CD4-positive, CD25-positive, alpha-beta regulatory T cell (primary cell): ENCODE results near the gene FAM13A. TPM values are rescaled to one million over a fixed set of nuclear protein-coding genes. Genes with fewer than 3 reads are reported as not detected.
A peak's percentile ranks its signal among the peaks of the same experiment; 100 is the strongest.

Source experiments
- ATAC-seq, 2 donors: fragments of 150-1000 bp; cut with Tn5 transposase; one replicate each; pipeline ENCODE4 v1.10.0; 2021; ENCODE audit warnings: low read depth in 2 of 2, moderate number of reproducible peaks in 2 of 2, moderate library complexity in 1 of 2
- DNase-seq, 3 donors: peaks; one replicate each; pipeline versions ENCODE4 v3.0.0 to v3.0.0-alpha.2; 2012 to 2022; ENCODE audit warnings: mixed read lengths in 1 of 3
- H3K27ac ChIP-seq: one replicate; pipeline ENCODE4 v1.7.0; 2013; ENCODE audit warnings: mild to moderate bottlenecking, low read length; ENCODE audit not compliant: insufficient read depth, poor library complexity, severe bottlenecking
- H3K27me3 ChIP-seq: one replicate; pipeline ENCODE4 v1.7.0; 2013; ENCODE audit warnings: low read length; ENCODE audit not compliant: control insufficient read depth, insufficient read depth
- H3K36me3 ChIP-seq: one replicate; pipeline ENCODE4 v1.7.0; 2013; ENCODE audit warnings: mild to moderate bottlenecking, low read length, moderate library complexity; ENCODE audit not compliant: control insufficient read depth, insufficient read depth
- H3K4me1 ChIP-seq: 2 replicates; pipeline ENCODE4 v1.7.0; 2013; ENCODE audit warnings: mild to moderate bottlenecking, low read length; ENCODE audit not compliant: insufficient read depth, control insufficient read depth, poor library complexity, severe bottlenecking
- H3K4me3 ChIP-seq: one replicate; pipeline ENCODE4 v1.7.0; 2013; ENCODE audit warnings: low read depth, mild to moderate bottlenecking, low read length, moderate library complexity
- H3K9me3 ChIP-seq, 2 experiments: 1 replicate in 1 of 2; 2 replicates in 1 of 2; pipeline ENCODE4 v1.7.0; 2013; ENCODE audit warnings: low read length in 2 of 2, mild to moderate bottlenecking in 1 of 2, moderate library complexity in 1 of 2; ENCODE audit not compliant: control insufficient read depth in 2 of 2
- H3K27ac Mint-ChIP-seq, 3 donors: one replicate each; pipeline ENCODE4 v1.8.0; 2020 to 2022; ENCODE audit warnings: mild to moderate bottlenecking in 3 of 3, mixed read lengths in 3 of 3, moderate library complexity in 2 of 3
- H3K27me3 Mint-ChIP-seq: one replicate; pipeline ENCODE4 v1.8.0; 2022; ENCODE audit warnings: mild to moderate bottlenecking, mixed read lengths
- H3K36me3 Mint-ChIP-seq: one replicate; pipeline ENCODE4 v1.8.0; 2020; ENCODE audit warnings: mixed read lengths
- H3K4me1 Mint-ChIP-seq, 4 donors: one replicate each; pipeline ENCODE4 v1.8.0; 2020 to 2022; ENCODE audit warnings: mixed read lengths in 4 of 4, mild to moderate bottlenecking in 1 of 4
- H3K4me3 Mint-ChIP-seq, 4 donors: one replicate each; pipeline ENCODE4 v1.8.0; 2020 to 2022; ENCODE audit warnings: mild to moderate bottlenecking in 4 of 4, mixed read lengths in 4 of 4, moderate library complexity in 3 of 4
- H3K9me3 Mint-ChIP-seq, 7 donors: one replicate each; pipeline ENCODE4 v1.8.0; 2020 to 2022; ENCODE audit warnings: mixed read lengths in 7 of 7, mild to moderate bottlenecking in 3 of 7, moderate library complexity in 2 of 7
- polyA plus RNA-seq, 4 donors: library from polyadenylated mRNA; unstranded; fragments of 300-500 nt; fragmentation: Illumina TruSeq; gene quantifications; one replicate each; pipeline ENCODE4 v1.2.3, GENCODE V29; 2021
- total RNA-seq: library from RNA; stranded (reverse); gene quantifications from one replicate; pipeline ENCODE4 v1.2.3, GENCODE V29; 2022

Gene FAM13A
- total and polyA plus RNA-seq, 5 donors from 2014 or later = 7.8 to 38.4 (median 11.1) TPM

GRCh38 chr4:88730811-88731210 lies 326.2 kb downstream of the FAM13A start:
- Histone ChIP-seq H3K27me3 (no peaks in the 10 kb centered on the region), H3K9me3 (no peaks in the 10 kb centered on the region), H3K36me3 (peaks cover 49% of the 10 kb centered on the region), H3K27ac (no peak overlapping the region), H3K4me1 (no peaks in the 10 kb centered on the region), H3K4me3 (no peak overlapping the region)
- ATAC-seq (no peak), DNase-seq (no peak)
- Mint-ChIP-seq H3K27me3 (no peaks in the 10 kb centered on the region), H3K4me3 (no peak overlapping the region), H3K36me3 (peaks cover 30% of the 10 kb centered on the region), H3K27ac (peak overlapping the region in 1 of 3 donors; percentile 47), H3K9me3 (no peaks in the 10 kb centered on the region), H3K4me1 (peaks cover 0 to 5% (median 1%) of the 10 kb centered on the region in 4 donors)

GRCh38 chr4:88729146-88729760 lies 327.7 kb downstream of the FAM13A start:
- peaks cover 0 to 5% (median under 1%) of the 10 kb centered on the region in 4 donors for H3K4me1 Mint-ChIP-seq
- H3K27ac Mint-ChIP-seq = no peak overlapping the region
- Histone ChIP-seq H3K9me3 (no peaks in the 10 kb centered on the region), H3K27ac (no peak overlapping the region), H3K27me3 (no peaks in the 10 kb centered on the region), H3K36me3 (peaks cover 61% of the 10 kb centered on the region), H3K4me1 (no peaks in the 10 kb centered on the region), H3K4me3 (no peak overlapping the region)
- no peak for ATAC-seq
- H3K9me3 Mint-ChIP-seq = no peaks in the 10 kb centered on the region
- H3K4me3 Mint-ChIP-seq = no peak overlapping the region
- H3K27me3 Mint-ChIP-seq = no peaks in the 10 kb centered on the region
- no peak for DNase-seq
- H3K36me3 Mint-ChIP-seq = peaks cover 32% of the 10 kb centered on the region

GRCh38 chr4:88728146-88728545 lies 328.8 kb downstream of the FAM13A start:
- Histone ChIP-seq H3K4me3 (no peak overlapping the region), H3K36me3 (peaks cover 71% of the 10 kb centered on the region), H3K27me3 (no peaks in the 10 kb centered on the region), H3K4me1 (no peaks in the 10 kb centered on the region), H3K9me3 (no peaks in the 10 kb centered on the region), H3K27ac (no peak overlapping the region)
- Mint-ChIP-seq H3K4me3 (peak overlapping the region in 1 of 4 donors; percentile 3), H3K27me3 (no peaks in the 10 kb centered on the region), H3K4me1 (peaks cover 0 to 5% (median 0%) of the 10 kb centered on the region in 4 donors), H3K27ac (peak overlapping the region in 1 of 3 donors; percentile 12), H3K9me3 (no peaks in the 10 kb centered on the region), H3K36me3 (peaks cover 37% of the 10 kb centered on the region)
- ATAC-seq = no peak
- DNase-seq = no peak

- Histone ChIP-seq H3K27me3 (no peaks in the 10 kb centered on the region), H3K4me1 (no peaks in the 10 kb centered on the region), H3K27ac (no peak overlapping the region), H3K9me3 (no peaks in the 10 kb centered on the region), H3K4me3 (no peak overlapping the region), H3K36me3 (peaks cover 83% of the 10 kb centered on the region)
- peaks cover 0 to 5% (median 0%) of the 10 kb centered on the region in 4 donors for H3K4me1 Mint-ChIP-seq
- DNase-seq (no peak), ATAC-seq (no peak)
- no peaks in the 10 kb centered on the region for H3K27me3 Mint-ChIP-seq
- peaks cover 43% of the 10 kb centered on the region for H3K36me3 Mint-ChIP-seq
- no peak overlapping the region for H3K27ac Mint-ChIP-seq
- H3K9me3 Mint-ChIP-seq = no peaks in the 10 kb centered on the region
- H3K4me3 Mint-ChIP-seq = no peak overlapping the region
Observed at GRCh38 chr4:88725986-88726385, 331.0 kb downstream of the FAM13A start.

GRCh38 chr4:88725143-88725542 lies 331.8 kb downstream of the FAM13A start:
- Mint-ChIP-seq H3K27ac (peak overlapping the region in 1 of 3 donors; percentile 29), H3K4me1 (peaks cover 0 to 5% (median 0%) of the 10 kb centered on the region in 4 donors), H3K27me3 (no peaks in the 10 kb centered on the region), H3K36me3 (peaks cover 48% of the 10 kb centered on the region), H3K9me3 (no peaks in the 10 kb centered on the region), H3K4me3 (no peak overlapping the region)
- ATAC-seq = no peak
- H3K27ac ChIP-seq = no peak overlapping the region
- H3K27me3 ChIP-seq = no peaks in the 10 kb centered on the region
- no peaks in the 10 kb centered on the region for H3K4me1 ChIP-seq
- H3K36me3 ChIP-seq = peaks cover 82% of the 10 kb centered on the region
- H3K9me3 ChIP-seq = no peaks in the 10 kb centered on the region
- DNase-seq = no peak
- H3K4me3 ChIP-seq = no peak overlapping the region

- H3K36me3 ChIP-seq = peaks cover 79% of the 10 kb centered on the region
- no peak overlapping the region for H3K4me3 ChIP-seq
- H3K27me3 ChIP-seq = no peaks in the 10 kb centered on the region
- no peak overlapping the region for H3K27ac ChIP-seq
- no peak for ATAC-seq
- no peaks in the 10 kb centered on the region for H3K4me1 ChIP-seq
- peak overlapping the region in 1 of 3 donors; percentile 29 for H3K27ac Mint-ChIP-seq
- H3K9me3 ChIP-seq = no peaks in the 10 kb centered on the region
- H3K9me3 Mint-ChIP-seq = no peaks in the 10 kb centered on the region
- no peak for DNase-seq
- peaks cover 44% of the 10 kb centered on the region for H3K36me3 Mint-ChIP-seq
- H3K4me3 Mint-ChIP-seq = no peak overlapping the region
- peaks cover 0 to 5% (median 0%) of the 10 kb centered on the region in 4 donors for H3K4me1 Mint-ChIP-seq
- no peaks in the 10 kb centered on the region for H3K27me3 Mint-ChIP-seq
Observed at GRCh38 chr4:88724406-88724805, 332.6 kb downstream of the FAM13A start.

- Mint-ChIP-seq H3K4me3 (no peak overlapping the region), H3K27me3 (no peaks in the 10 kb centered on the region), H3K27ac (peak overlapping the region in 1 of 3 donors; percentile 75), H3K36me3 (peaks cover 49% of the 10 kb centered on the region), H3K4me1 (no peaks in the 10 kb centered on the region), H3K9me3 (peaks cover 0 to 2% (median 0%) of the 10 kb centered on the region in 7 donors)
- DNase-seq (no peak), ATAC-seq (peak in 1 of 2 donors; percentile 6)
- H3K9me3 ChIP-seq = peaks cover 0 to 1% of the 10 kb centered on the region in 2 experiments
- H3K36me3 ChIP-seq = peaks cover 81% of the 10 kb centered on the region
- no peaks in the 10 kb centered on the region for H3K27me3 ChIP-seq
- no peak overlapping the region for H3K27ac ChIP-seq
- H3K4me3 ChIP-seq = no peak overlapping the region
- H3K4me1 ChIP-seq = no peaks in the 10 kb centered on the region
Observed at GRCh38 chr4:88722828-88723227, 334.2 kb downstream of the FAM13A start.

- Mint-ChIP-seq H3K27ac (no peak overlapping the region), H3K27me3 (no peaks in the 10 kb centered on the region), H3K36me3 (peaks cover 50% of the 10 kb centered on the region), H3K4me1 (no peaks in the 10 kb centered on the region), H3K4me3 (no peak overlapping the region), H3K9me3 (peaks cover 0 to 7% (median 2%) of the 10 kb centered on the region in 7 donors)
- no peaks in the 10 kb centered on the region for H3K27me3 ChIP-seq
- DNase-seq = no peak
- H3K36me3 ChIP-seq = peaks cover 81% of the 10 kb centered on the region
- no peak overlapping the region for H3K4me3 ChIP-seq
- ATAC-seq = no peak
- no peak overlapping the region for H3K27ac ChIP-seq
- peaks cover 5% of the 10 kb centered on the region in 2 experiments for H3K9me3 ChIP-seq
- H3K4me1 ChIP-seq = no peaks in the 10 kb centered on the region
Observed at GRCh38 chr4:88722276-88722780, 334.7 kb downstream of the FAM13A start.
